Activated T-cell treated with anti-CD3 and anti-CD28 coated beads, Interleukin-2, amount 50 U/mL, for 72 hours (primary cell): ENCODE results near the gene POLD1. TPM values are rescaled to one million over a fixed set of nuclear protein-coding genes. Genes with fewer than 3 reads are reported as not detected.
"Not testable (repeated sequence)": the region's sequence is repeated elsewhere in the genome, so short reads cannot be mapped to it uniquely, and the experiment has no call there.

ENCODE experiments used
- ATAC-seq, 2 donors: fragments of 150-1000 bp; cut with Tn5 transposase; replicated peaks in 1 of 2; 2 replicates each; pipeline ENCODE4 v1.10.0; 2021; ENCODE audit warnings: moderate library complexity in 2 of 2, mild to moderate bottlenecking in 1 of 2
- DNase-seq, 2 donors: peaks; one replicate each; pipeline ENCODE4 v3.0.0; 2021 to 2022; ENCODE audit warnings: mixed read lengths in 1 of 2
- H3K27ac Mint-ChIP-seq: one replicate; pipeline ENCODE4 v1.8.0; 2022; ENCODE audit warnings: mild to moderate bottlenecking, moderate library complexity, mixed read lengths
- H3K27me3 Mint-ChIP-seq: one replicate; pipeline ENCODE4 v1.8.0; 2022; ENCODE audit warnings: low read depth, mixed read lengths
- H3K36me3 Mint-ChIP-seq, 2 donors: one replicate each; pipeline ENCODE4 v1.8.0; 2022; ENCODE audit warnings: mixed read lengths in 2 of 2, mild to moderate bottlenecking in 1 of 2; ENCODE audit not compliant: insufficient read depth in 2 of 2
- H3K4me1 Mint-ChIP-seq: one replicate; pipeline ENCODE4 v1.8.0; 2022; ENCODE audit warnings: low read depth, mixed read lengths
- H3K4me3 Mint-ChIP-seq, 2 donors: one replicate each; pipeline ENCODE4 v1.8.0; 2022; ENCODE audit warnings: mild to moderate bottlenecking in 2 of 2, mixed read lengths in 2 of 2, moderate library complexity in 2 of 2
- H3K9me3 Mint-ChIP-seq, 2 donors: one replicate each; pipeline ENCODE4 v1.8.0; 2022; ENCODE audit warnings: mixed read lengths in 2 of 2
- total RNA-seq, 2 donors: library from RNA; stranded (reverse); gene quantifications; one replicate each; pipeline ENCODE4 v1.2.3, GENCODE V29; 2022

The POLD1 gene
- total RNA-seq, 2 donors from 2014 or later: 133 to 162 TPM

DNA sequence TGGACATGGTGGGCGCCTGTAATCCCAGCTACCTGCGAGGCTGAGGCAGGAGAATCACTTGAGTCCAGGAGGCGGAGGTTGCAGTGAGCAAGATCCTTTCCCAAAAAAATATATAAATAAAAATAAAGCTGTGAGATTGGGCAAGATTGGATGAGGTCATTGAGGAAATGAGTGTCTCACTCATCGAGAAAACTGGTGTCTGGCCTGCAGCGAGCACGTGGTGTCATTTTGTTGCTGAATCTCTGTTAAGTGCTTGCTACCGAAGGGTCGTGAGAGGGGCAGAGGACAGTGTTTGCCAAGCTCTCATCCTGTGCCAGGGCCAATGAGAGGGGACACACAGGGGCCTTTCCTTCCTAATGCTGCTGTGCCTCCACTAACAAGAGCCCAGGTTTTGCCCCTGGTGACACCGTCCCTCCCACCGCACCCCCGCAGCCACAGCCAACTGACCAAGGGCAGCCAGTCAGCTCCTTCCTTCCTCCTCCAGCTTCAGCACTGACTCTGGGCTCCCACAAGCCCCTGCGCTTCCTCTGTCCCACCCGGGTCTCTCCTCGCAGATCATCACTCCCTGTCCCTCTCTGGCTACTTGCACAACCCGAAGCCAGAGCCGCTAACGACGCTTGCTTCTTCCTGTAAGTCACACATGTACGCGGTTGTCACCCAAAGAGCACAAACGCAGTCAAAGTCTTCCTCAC is 3.2 kb downstream of the POLD1 start:
- Mint-ChIP-seq H3K4me1 (peaks cover 46% of the 10 kb centered on the region), H3K9me3 (no peaks in the 10 kb centered on the region), H3K4me3 (peak overlapping the region in 1 of 2 donors; percentile 36), H3K36me3 (peaks cover 13 to 30% of the 10 kb centered on the region in 2 donors), H3K27ac (peak overlapping the region; percentile 18), H3K27me3 (no peaks in the 10 kb centered on the region)
- DNase-seq: no peak
- no peak for ATAC-seq

DNA sequence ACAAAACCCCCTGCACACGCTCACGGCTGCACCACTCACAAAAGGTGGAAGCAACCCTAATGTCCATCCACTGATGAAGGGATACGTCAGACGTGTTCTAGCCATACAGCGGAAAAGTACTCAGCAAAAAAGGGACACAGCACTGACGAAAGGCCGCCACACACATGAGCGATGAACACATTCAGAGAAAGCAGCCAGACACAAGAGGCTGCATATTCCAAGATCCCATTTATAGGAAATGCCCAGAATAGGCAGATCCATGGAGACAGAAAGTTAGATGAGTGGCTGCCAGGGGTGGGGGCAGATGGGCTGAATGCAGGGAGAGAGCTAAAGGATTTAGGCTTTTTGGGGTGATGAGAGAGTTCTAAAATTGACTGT is 3.7 kb downstream of the POLD1 start:
- Mint-ChIP-seq H3K27ac (peak overlapping the region; percentile 18), H3K27me3 (no peaks in the 10 kb centered on the region), H3K4me1 (peaks cover 43% of the 10 kb centered on the region), H3K4me3 (no peak overlapping the region), H3K36me3 (peaks cover 13 to 31% of the 10 kb centered on the region in 2 donors), H3K9me3 (no peaks in the 10 kb centered on the region)
- no peak for ATAC-seq
- no peak for DNase-seq

DNA sequence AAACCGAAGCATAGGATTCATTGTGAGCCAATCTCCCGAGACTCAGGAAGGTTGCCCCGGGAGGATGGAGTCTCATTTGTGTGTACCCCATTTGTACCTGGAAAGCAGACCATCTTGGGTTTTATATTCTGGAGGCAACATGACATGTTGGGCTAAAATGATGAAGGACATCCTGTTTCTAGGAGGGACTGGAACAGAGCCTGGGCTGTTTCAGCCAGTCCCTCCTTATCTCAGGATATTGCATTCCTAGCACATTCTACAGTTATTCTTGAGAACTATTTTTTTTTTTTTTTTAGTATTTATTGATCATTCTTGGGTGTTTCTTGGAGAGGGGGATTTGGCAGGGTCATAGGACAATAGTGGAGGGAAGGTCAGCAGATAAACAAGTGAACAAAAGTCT is 6.1 kb downstream of the POLD1 start:
- not testable (repeated sequence) for DNase-seq, H3K4me3 Mint-ChIP-seq

DNA sequence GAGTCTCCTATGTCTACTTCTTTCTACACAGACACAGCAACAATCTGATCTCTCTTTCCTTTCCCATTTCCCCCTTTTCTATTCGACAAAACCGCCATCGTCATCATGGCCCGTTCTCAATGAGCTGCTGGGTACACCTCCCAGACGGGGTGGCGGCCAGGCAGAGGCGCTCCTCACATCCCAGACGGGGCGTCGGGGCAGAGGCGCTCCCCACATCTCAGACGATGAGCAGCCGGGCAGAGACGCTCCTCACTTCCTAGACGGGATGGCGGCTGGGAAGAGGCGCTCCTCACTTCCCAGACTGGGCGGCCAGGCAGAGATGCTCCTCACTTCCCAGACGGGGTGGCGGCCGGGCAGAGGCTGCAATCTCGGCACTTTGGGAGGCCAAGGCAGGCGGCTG is 6.8 kb downstream of the POLD1 start:
- DNase-seq, H3K9me3 Mint-ChIP-seq, H3K27ac Mint-ChIP-seq, H3K4me3 Mint-ChIP-seq, H3K27me3 Mint-ChIP-seq, ATAC-seq: not testable (repeated sequence)
- Mint-ChIP-seq H3K4me1 (peaks cover 23% of the 10 kb centered on the region), H3K36me3 (peaks cover 8 to 28% of the 10 kb centered on the region in 2 donors)

More for the DNA sequence above, 6.1 kb downstream of the POLD1 start:
- not testable (repeated sequence) for ATAC-seq, H3K9me3 Mint-ChIP-seq, H3K27me3 Mint-ChIP-seq, H3K27ac Mint-ChIP-seq
- peaks cover 6 to 26% of the 10 kb centered on the region in 2 donors for H3K36me3 Mint-ChIP-seq
- H3K4me1 Mint-ChIP-seq: peaks cover 29% of the 10 kb centered on the region

DNA sequence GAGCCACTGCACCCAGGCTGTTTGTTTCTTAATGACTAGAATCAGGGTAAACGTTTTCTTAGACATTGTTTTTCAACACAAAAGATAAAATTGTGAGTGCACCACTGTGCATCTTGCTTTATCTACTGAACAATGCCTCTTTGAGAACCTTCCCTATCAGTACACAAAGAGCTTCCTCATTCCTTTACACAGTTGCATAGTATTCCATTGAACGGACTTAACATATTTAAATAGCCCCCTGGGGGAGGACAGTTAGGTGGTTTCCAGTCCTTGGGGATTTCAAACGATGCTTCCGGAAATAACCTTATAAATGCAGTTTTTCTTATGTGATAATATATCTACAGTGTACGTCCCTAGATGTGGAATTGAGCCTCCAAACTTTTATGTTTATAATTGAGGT is 8.6 kb downstream of the POLD1 start:
- Mint-ChIP-seq H3K27ac (peak overlapping the region; percentile 19), H3K4me1 (peaks cover 12% of the 10 kb centered on the region), H3K9me3 (no peaks in the 10 kb centered on the region), H3K27me3 (no peaks in the 10 kb centered on the region), H3K36me3 (peaks cover 10 to 26% of the 10 kb centered on the region in 2 donors), H3K4me3 (no peak overlapping the region)
- DNase-seq: no peak
- no peak for ATAC-seq

DNA sequence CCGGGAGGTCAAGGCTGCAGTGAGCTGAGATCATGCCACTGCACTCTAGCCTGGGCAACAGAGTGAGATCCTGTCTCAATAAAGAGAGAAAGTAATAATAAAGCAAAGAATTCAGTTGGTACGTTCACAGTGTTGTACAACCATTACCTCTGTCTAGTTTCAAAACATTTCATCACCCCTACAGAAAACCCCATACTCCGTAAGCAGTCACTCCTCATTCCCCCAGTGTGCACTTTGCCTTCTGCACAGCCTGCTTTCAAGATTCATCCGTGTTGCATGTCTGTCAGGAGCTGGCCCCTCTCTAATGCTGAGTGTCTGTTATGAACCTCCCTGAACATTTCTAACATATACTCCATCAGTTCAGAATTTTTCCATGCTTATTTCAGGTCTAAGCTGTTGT is 9.4 kb downstream of the POLD1 start:
- ATAC-seq (no peak), DNase-seq (no peak)
- Mint-ChIP-seq H3K4me1 (peaks cover 10% of the 10 kb centered on the region), H3K9me3 (no peaks in the 10 kb centered on the region), H3K4me3 (no peak overlapping the region), H3K27ac (no peak overlapping the region), H3K36me3 (peaks cover 12 to 23% of the 10 kb centered on the region in 2 donors), H3K27me3 (no peaks in the 10 kb centered on the region)

DNA sequence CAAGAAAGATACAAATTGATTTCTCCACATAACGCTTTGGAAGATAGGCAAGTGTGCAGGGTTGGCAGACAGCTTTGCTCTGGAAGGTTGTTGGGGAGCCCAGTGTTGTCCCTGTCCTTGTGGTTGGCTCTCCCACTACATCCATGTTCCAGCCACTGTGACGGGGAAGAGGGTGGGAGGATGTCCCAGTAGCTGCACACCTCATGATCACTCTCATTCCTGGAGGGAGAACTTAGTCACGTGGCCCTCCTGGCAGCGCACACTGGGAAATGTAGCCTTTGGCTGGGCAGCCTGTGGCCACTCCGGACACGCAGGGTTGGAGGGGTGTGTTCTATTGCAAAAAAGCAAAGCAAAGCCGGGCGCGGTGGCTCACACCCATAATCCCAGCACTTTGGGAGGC is 9.9 kb downstream of the POLD1 start:
- H3K9me3 Mint-ChIP-seq: no peaks in the 10 kb centered on the region
- no peaks in the 10 kb centered on the region for H3K27me3 Mint-ChIP-seq
- no peak for ATAC-seq
- no peak overlapping the region for H3K4me3 Mint-ChIP-seq
- H3K27ac Mint-ChIP-seq: no peak overlapping the region
- no peak for DNase-seq
- peaks cover 12 to 23% of the 10 kb centered on the region in 2 donors for H3K36me3 Mint-ChIP-seq
- H3K4me1 Mint-ChIP-seq: peaks cover 10% of the 10 kb centered on the region

DNA sequence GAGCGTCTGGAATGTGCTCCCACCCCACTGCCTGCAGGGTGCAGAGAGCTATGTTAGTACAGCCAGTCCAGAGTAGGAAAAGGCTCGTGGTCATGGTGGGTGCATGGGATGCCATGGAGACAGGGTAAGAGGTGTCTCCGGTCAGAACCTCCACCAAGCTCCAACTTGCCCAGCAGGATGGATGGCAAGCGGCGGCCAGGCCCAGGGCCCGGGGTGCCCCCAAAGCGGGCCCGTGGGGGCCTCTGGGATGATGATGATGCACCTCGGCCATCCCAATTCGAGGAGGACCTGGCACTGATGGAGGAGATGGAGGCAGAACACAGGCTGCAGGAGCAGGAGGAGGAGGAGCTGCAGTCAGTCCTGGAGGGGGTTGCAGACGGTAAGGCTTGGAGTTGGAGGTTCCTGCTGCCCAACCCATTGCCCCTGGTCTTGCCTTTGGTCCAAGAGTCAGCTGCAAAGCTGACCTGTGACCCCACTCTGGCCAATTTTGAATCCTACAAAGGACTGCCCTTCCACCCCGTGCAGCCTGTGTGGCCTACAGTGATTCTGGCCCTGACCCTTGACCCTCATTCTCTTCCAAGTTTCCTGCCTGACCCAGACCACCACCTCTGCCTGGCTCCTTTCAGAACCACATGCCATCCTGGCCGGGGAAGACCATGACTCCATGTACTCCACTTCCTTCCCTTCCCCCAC is 14.7 kb downstream of the POLD1 start:
- Mint-ChIP-seq H3K9me3 (no peaks in the 10 kb centered on the region), H3K27ac (no peak overlapping the region), H3K4me1 (peaks cover 2% of the 10 kb centered on the region), H3K36me3 (peaks cover 9 to 11% of the 10 kb centered on the region in 2 donors), H3K4me3 (no peak overlapping the region), H3K27me3 (no peaks in the 10 kb centered on the region)
- no peak for DNase-seq
- no peak for ATAC-seq

DNA sequence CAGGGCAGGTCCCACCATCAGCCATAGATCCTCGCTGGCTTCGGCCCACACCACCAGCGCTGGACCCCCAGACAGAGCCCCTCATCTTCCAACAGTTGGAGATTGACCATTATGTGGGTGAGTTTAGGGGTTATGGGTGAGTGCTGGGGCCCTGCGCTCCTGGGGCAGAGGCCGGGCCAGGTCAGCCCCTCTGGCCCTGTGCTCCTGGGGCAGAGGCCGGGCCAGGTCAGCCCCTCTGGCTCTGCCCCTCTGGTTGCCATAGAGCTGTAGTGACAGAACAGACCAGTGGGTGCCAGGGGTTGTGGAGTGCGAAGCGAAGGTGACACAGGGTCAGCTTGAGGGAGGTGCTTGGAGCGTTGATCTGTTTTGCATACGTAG is 15.2 kb downstream of the POLD1 start:
- Mint-ChIP-seq H3K4me1 (no peaks in the 10 kb centered on the region), H3K9me3 (no peaks in the 10 kb centered on the region), H3K36me3 (peaks cover 9 to 13% of the 10 kb centered on the region in 2 donors), H3K27ac (no peak overlapping the region), H3K4me3 (no peak overlapping the region), H3K27me3 (no peaks in the 10 kb centered on the region)
- DNase-seq (no peak), ATAC-seq (no peak)

DNA sequence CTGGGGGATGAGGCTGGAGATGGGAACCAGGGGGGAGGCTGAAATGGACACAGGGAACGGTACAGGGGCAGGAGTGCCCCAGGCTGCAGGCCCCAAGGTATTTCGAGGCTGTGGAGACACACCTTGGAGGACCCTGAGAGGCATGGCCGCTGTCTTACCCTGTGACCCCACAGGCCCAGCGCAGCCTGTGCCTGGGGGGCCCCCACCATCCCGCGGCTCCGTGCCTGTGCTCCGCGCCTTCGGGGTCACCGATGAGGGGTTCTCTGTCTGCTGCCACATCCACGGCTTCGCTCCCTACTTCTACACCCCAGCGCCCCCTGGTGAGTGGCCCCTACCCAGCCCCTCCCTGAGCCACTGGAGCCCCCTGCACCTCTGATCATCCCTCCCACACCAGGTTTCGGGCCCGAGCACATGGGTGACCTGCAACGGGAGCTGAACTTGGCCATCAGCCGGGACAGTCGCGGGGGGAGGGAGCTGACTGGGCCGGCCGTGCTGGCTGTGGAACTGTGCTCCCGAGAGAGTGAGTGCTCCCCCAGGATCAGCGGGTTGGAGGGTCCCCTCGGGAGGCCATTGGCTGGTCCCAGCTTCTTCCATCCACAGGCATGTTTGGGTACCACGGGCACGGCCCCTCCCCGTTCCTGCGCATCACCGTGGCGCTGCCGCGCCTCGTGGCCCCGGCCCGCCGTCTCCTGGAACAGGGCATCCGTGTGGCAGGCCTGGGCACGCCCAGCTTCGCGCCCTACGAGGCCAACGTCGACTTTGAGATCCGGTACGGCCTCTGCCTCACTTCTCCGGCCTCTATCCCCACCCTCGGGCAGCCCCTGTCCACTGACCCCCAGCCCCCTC is 17.7 kb downstream of the POLD1 start:
- H3K36me3 Mint-ChIP-seq: peaks cover 9 to 10% of the 10 kb centered on the region in 2 donors
- H3K27ac Mint-ChIP-seq: no peak overlapping the region
- no peaks in the 10 kb centered on the region for H3K9me3 Mint-ChIP-seq
- H3K27me3 Mint-ChIP-seq: no peaks in the 10 kb centered on the region
- DNase-seq: no peak
- no peak for ATAC-seq
- H3K4me3 Mint-ChIP-seq: no peak overlapping the region
- H3K4me1 Mint-ChIP-seq: no peaks in the 10 kb centered on the region

DNA sequence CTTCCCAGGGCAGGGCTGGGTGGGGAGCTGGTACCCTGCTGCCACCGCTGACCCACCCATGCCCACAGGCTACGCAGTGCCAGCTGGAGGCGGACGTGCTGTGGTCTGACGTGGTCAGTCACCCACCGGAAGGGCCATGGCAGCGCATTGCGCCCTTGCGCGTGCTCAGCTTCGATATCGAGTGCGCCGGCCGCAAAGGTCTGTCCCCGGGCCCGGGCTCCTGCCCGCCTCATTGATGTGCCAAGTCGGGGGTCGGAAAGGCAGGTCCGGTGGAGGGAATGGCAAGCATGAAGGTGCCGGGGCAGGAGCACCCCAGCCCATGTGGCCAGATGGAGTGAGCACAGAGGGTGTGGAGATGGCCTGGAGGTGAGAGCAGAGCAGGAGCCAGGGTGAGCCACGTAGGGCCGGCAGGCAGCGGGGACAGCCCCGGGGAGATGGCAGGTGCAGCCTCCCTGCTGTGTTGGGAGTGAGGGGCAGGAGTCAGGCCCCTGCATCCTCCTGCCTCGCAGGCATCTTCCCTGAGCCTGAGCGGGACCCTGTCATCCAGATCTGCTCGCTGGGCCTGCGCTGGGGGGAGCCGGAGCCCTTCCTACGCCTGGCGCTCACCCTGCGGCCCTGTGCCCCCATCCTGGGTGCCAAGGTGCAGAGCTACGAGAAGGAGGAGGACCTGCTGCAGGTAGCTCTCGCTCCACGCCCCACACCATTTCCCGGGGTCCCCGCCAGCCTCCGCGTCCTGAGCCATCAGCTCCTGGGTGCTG is 18.6 kb downstream of the POLD1 start:
- Mint-ChIP-seq H3K9me3 (no peaks in the 10 kb centered on the region), H3K36me3 (peaks cover 9% of the 10 kb centered on the region in 2 donors), H3K27me3 (no peaks in the 10 kb centered on the region), H3K4me3 (no peak overlapping the region), H3K4me1 (no peaks in the 10 kb centered on the region), H3K27ac (no peak overlapping the region)
- ATAC-seq (no peak), DNase-seq (no peak)

DNA sequence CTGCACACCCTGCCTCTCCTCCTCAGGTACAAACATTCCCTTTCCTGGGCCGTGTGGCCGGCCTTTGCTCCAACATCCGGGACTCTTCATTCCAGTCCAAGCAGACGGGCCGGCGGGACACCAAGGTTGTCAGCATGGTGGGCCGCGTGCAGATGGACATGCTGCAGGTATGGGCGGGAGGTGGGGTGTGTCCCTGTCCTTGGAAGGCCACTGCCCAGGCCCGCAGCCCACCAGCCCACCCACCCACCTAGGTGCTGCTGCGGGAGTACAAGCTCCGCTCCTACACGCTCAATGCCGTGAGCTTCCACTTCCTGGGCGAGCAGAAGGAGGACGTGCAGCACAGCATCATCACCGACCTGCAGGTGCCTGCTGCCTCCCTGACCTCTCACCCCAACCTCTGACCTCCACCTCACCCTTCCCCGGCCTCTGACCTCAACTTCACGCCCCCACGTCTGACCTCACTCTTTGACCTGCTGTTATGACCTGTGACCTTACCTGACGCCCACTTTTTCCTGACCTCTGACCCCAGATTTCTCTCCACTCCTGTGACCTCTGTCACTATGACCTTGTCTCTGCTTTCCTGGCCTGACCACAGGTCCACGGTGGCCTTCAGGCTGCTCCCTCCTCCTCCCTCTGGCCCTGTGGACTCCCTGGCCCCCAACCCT is 22.1 kb downstream of the POLD1 start:
- Mint-ChIP-seq H3K36me3 (peaks cover 3 to 11% of the 10 kb centered on the region in 2 donors), H3K4me1 (no peaks in the 10 kb centered on the region), H3K4me3 (no peak overlapping the region), H3K9me3 (no peaks in the 10 kb centered on the region), H3K27ac (no peak overlapping the region), H3K27me3 (no peaks in the 10 kb centered on the region)
- DNase-seq: no peak
- no peak for ATAC-seq
